ENCODE data around the gene NKX6-2.

NKX6-2 gene

GRCh38 chr10:132786476-132786883, 533 bp upstream of the NKX6-2 start:
- H3K79me2 ChIP-seq (ENCODE audit: insufficient read depth, low read depth) = no peaks in the 10 kb centered on the region
- no peaks in the 10 kb centered on the region; the same call in 1 of the 2 replicates for H3K27me3 ChIP-seq (ENCODE audit: insufficient read depth, low read depth)

DNA sequence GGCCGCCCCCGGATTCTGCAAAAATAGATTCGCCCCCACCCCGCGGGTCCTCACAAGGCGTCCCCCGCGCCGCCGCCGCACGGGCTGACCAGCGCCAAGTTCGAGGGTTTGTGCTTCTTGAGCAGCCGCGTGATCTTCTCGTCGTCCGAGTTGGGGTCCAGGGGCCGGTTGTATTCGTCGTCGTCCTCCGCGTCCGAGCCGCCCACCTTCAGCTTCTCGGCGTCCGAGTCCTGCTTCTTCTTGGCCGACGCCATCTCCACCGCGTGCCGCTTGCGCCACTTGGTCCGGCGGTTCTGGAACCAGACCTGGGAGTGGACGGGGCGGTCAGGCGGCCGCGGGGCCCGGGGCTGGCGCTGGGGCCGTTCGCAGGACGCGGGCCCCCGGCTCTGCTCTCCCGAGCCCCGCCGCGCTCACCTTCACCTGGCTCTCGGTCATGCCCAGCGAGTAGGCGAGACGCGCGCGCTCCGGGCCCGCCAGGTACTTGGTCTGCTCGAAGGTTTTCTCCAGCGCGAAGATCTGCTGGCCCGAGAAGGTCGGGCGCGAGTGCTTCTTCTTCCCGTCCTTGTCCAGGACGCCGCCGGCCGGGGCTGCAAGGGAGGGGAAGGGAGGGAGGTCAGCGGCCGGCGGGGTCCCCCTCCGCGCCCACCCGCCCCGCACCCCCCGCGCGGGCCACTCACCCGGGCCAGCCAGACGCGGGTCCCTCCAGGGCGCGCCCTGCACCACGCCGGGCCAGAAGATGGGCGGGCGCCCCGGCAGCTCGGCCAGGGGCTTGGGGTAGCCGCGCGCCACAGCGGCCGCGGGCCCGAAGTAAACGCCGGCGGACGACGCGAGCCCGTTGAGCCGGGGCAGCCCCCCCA, 853 bp downstream of the NKX6-2 start:
- Histone ChIP-seq H3K4me2 (no peak overlapping the region), H3K4me3 (IDR thresholded peaks at IDR 0.05; ENCODE audit: insufficient read depth, low read depth, low read length) (no peak overlapping the region), H3K4me1 (ENCODE audit: low read depth, poor library complexity, severe bottlenecking) (no peaks in the 10 kb centered on the region), H2AFZ (ENCODE audit: low read depth) (no peak overlapping the region), H3K36me3 (ENCODE audit: insufficient read depth) (no peaks in the 10 kb centered on the region), H3K79me2 (ENCODE audit: insufficient read depth, low read depth) (no peaks in the 10 kb centered on the region), H3K27ac (no peak overlapping the region), H3K27me3 (ENCODE audit: insufficient read depth, low read depth) (no peaks in the 10 kb centered on the region; the same call in 1 of the 2 replicates), H3K9ac (no peak overlapping the region), H4K20me1 (ENCODE audit: insufficient read depth) (no peaks in the 10 kb centered on the region)
- TF ChIP-seq, protein P1, sequence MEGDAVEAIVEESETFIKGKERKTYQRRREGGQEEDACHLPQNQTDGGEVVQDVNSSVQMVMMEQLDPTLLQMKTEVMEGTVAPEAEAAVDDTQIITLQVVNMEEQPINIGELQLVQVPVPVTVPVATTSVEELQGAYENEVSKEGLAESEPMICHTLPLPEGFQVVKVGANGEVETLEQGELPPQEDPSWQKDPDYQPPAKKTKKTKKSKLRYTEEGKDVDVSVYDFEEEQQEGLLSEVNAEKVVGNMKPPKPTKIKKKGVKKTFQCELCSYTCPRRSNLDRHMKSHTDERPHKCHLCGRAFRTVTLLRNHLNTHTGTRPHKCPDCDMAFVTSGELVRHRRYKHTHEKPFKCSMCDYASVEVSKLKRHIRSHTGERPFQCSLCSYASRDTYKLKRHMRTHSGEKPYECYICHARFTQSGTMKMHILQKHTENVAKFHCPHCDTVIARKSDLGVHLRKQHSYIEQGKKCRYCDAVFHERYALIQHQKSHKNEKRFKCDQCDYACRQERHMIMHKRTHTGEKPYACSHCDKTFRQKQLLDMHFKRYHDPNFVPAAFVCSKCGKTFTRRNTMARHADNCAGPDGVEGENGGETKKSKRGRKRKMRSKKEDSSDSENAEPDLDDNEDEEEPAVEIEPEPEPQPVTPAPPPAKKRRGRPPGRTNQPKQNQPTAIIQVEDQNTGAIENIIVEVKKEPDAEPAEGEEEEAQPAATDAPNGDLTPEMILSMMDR (conservative IDR thresholded peaks at IDR 0.05; ENCODE audit: low read depth, low read length) = no peak

More at GRCh38 chr10:132786476-132786883, 533 bp upstream of the NKX6-2 start:
- H3K27ac ChIP-seq = no peak overlapping the region
- H3K9ac ChIP-seq = no peak overlapping the region
- H4K20me1 ChIP-seq (ENCODE audit: insufficient read depth) = no peaks in the 10 kb centered on the region
- TF ChIP-seq, protein P1 (conservative IDR thresholded peaks at IDR 0.05; ENCODE audit: low read depth, low read length) = no peak
- no peaks in the 10 kb centered on the region for H3K36me3 ChIP-seq (ENCODE audit: insufficient read depth)
- no peaks in the 10 kb centered on the region for H3K4me1 ChIP-seq (ENCODE audit: low read depth, poor library complexity, severe bottlenecking)
- H3K4me3 ChIP-seq (IDR thresholded peaks at IDR 0.05; ENCODE audit: insufficient read depth, low read depth, low read length) = no peak overlapping the region
- H2AFZ ChIP-seq (ENCODE audit: low read depth) = no peak overlapping the region
- no peak overlapping the region for H3K4me2 ChIP-seq

GRCh38 chr10:132783940-132784865, 1.7 kb downstream of the NKX6-2 start:
- H3K9ac ChIP-seq = no peak overlapping the region
- no peaks in the 10 kb centered on the region for H3K4me1 ChIP-seq (ENCODE audit: low read depth, poor library complexity, severe bottlenecking)
- H4K20me1 ChIP-seq (ENCODE audit: insufficient read depth) = no peaks in the 10 kb centered on the region
- H3K27me3 ChIP-seq (ENCODE audit: insufficient read depth, low read depth) = no peaks in the 10 kb centered on the region
- no peaks in the 10 kb centered on the region for H3K36me3 ChIP-seq (ENCODE audit: insufficient read depth)
- TF ChIP-seq, protein P1 (conservative IDR thresholded peaks at IDR 0.05; ENCODE audit: low read depth, low read length) = no peak
- H3K79me2 ChIP-seq (ENCODE audit: insufficient read depth, low read depth) = no peaks in the 10 kb centered on the region
- H3K4me2 ChIP-seq = no peak overlapping the region
- no peak overlapping the region for H3K27ac ChIP-seq
- no peak overlapping the region for H2AFZ ChIP-seq (ENCODE audit: low read depth)
- no peak overlapping the region for H3K4me3 ChIP-seq (IDR thresholded peaks at IDR 0.05; ENCODE audit: insufficient read depth, low read depth, low read length)

DNA sequence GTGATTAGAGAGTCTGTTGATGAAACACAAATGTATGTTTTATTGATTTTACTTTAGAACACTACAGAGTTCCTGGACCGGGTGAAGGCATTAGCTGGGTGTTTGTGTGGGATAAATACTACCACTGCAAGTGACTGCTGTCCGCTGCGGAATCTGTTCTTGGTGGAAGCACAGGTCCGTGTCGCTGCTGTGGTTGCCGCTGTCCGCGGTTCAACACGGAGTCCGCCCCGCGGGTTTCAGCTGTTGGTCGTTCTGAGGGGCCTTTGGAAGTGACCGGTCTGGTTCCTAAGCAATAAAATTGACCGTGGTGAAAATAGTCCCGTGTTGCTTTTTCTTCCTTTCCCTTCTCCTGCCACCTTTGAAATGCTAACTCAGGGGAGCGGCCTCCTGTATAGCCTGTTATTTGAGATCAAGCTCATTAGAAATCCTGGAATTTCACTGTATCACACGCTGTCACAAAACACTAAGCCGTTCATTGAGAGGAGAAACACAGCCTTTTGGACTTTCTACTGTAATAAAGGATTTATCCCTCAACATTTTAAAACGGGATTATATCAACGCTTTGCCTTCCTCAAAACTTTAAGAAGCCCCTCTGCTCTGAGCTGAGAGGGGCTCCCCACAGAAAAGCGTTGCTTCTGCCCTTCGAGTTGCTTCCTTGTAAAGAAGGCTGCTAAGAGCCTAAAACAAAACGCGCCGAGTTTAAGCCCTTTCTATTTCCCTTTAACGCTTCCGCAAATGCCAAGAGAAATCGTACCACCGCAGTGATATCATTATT, 2.6 kb downstream of the NKX6-2 start:
- no peaks in the 10 kb centered on the region for H3K79me2 ChIP-seq (ENCODE audit: insufficient read depth, low read depth)
- H3K27me3 ChIP-seq (ENCODE audit: insufficient read depth, low read depth) = no peaks in the 10 kb centered on the region
- no peaks in the 10 kb centered on the region for H3K4me1 ChIP-seq (ENCODE audit: low read depth, poor library complexity, severe bottlenecking)
- no peaks in the 10 kb centered on the region for H4K20me1 ChIP-seq (ENCODE audit: insufficient read depth)
- no peaks in the 10 kb centered on the region for H3K36me3 ChIP-seq (ENCODE audit: insufficient read depth)
- no peak overlapping the region for H2AFZ ChIP-seq (ENCODE audit: low read depth)
- H3K4me3 ChIP-seq (IDR thresholded peaks at IDR 0.05; ENCODE audit: insufficient read depth, low read depth, low read length) = no peak overlapping the region
- H3K27ac ChIP-seq = no peak overlapping the region
- H3K4me2 ChIP-seq = no peak overlapping the region
- TF ChIP-seq, protein P1 (conservative IDR thresholded peaks at IDR 0.05; ENCODE audit: low read depth, low read length) = no peak
- H3K9ac ChIP-seq = no peak overlapping the region
